BLaER1 treated with 17β-estradiol and CSF1 and Interleukin-3, amounts not matched to agents 10 nM and 100 nM (cell line): ENCODE data around the gene TKTL1.
A peak's percentile ranks its signal among the peaks of the same experiment; 100 is the strongest.

Experiments
- H3K27ac ChIP-seq, 11 experiments: shearing (Covaris generic); formaldehyde crosslinking; 2 replicates each; pipeline ENCODE4 v1.8.1; 2022
- H3K27me3 ChIP-seq, 11 experiments: shearing (Covaris generic); formaldehyde crosslinking; 2 replicates each; pipeline ENCODE4 v1.8.1; 2022
- H3K36me3 ChIP-seq, 11 experiments: shearing (Covaris generic); formaldehyde crosslinking; 2 replicates each; pipeline ENCODE4 v1.8.1; 2022
- H3K4me1 ChIP-seq, 10 experiments: shearing (Covaris generic); formaldehyde crosslinking; 2 replicates each; pipeline ENCODE4 v1.8.1; 2022
- H3K4me2 ChIP-seq, 11 experiments: shearing (Covaris generic); formaldehyde crosslinking; 2 replicates each; pipeline ENCODE4 v1.8.1; 2022
- H3K4me3 ChIP-seq, 10 experiments: shearing (Covaris generic); formaldehyde crosslinking; 2 replicates each; pipeline ENCODE4 v1.8.1; 2022
- H3K9ac ChIP-seq, 11 experiments: shearing (Covaris generic); formaldehyde crosslinking; 2 replicates each; pipeline ENCODE4 v1.8.1; 2022
- H3K9me3 ChIP-seq, 11 experiments: shearing (Covaris generic); formaldehyde crosslinking; replicated peaks in 1 of 11; 2 replicates each; pipeline ENCODE4 v1.8.1; 2022
- H4K20me1 ChIP-seq, 11 experiments: shearing (Covaris generic); formaldehyde crosslinking; 2 replicates each; pipeline ENCODE4 v1.8.1; 2022
- Cebpa-rat ChIP-seq, 11 experiments: shearing (Covaris generic); IDR thresholded peaks; 2 replicates each; pipeline ENCODE4 v1.8.1; 2022

Gene TKTL1

GRCh38 chrX:154317391-154317995, 21.9 kb downstream of the TKTL1 start:
- Histone ChIP-seq H3K27ac (no peak overlapping the region), H3K4me1 (peaks cover 11 to 32% (median 20%) of the 10 kb centered on the region in 10 experiments), H4K20me1 (peaks cover 0 to 8% (median 0%) of the 10 kb centered on the region in 11 experiments; a peak in 2 of 22 replicates), H3K4me2 (no peak overlapping the region; a peak in 1 of 22 replicates), H3K36me3 (no peaks in the 10 kb centered on the region), H3K9ac (no peak overlapping the region), H3K27me3 (peaks cover 67 to 97% (median 89%) of the 10 kb centered on the region in 11 experiments), H3K9me3 (no peaks in the 10 kb centered on the region), H3K4me3 (no peak overlapping the region)
- no peak for TF ChIP-seq Cebpa-rat (IDR thresholded peaks at IDR 0.05)

DNA sequence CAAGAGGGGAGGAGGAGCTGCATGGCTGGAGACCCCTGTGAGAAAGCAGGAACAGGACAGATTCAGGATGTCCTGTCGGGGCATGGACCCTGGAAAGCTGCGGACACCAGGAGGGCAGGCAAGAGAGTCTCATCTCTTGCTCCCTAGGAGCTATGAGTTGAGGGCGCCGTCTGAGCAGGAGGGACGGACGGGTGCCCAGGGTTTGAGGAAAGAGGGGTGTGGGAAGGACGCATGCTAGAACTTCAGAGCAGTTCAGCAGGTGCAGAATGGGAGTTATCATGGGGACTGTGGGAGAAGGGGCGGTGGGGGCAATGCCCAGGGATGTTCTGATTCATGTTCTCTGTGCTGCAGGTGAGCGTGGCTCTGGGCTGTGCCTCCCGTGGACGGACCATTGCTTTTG, 24.8 kb downstream of the TKTL1 start:
- no peak overlapping the region for H3K4me3 ChIP-seq
- no peaks in the 10 kb centered on the region for H3K9me3 ChIP-seq
- TF ChIP-seq Cebpa-rat (IDR thresholded peaks at IDR 0.05): no peak
- peak overlapping the region in 10 of 11 experiments; percentile 5 to 61 (median 36); a peak in 12 of 22 replicates for H3K4me2 ChIP-seq
- peaks cover 8 to 33% (median 15%) of the 10 kb centered on the region in 10 experiments; a peak in 18 of 20 replicates for H3K4me1 ChIP-seq
- H4K20me1 ChIP-seq: peaks cover 0 to 21% (median 0%) of the 10 kb centered on the region in 11 experiments; a peak in 6 of 22 replicates
- H3K9ac ChIP-seq: no peak overlapping the region
- H3K27ac ChIP-seq: no peak overlapping the region
- no peaks in the 10 kb centered on the region for H3K36me3 ChIP-seq
- H3K27me3 ChIP-seq: peaks cover 67 to 97% (median 89%) of the 10 kb centered on the region in 11 experiments

DNA sequence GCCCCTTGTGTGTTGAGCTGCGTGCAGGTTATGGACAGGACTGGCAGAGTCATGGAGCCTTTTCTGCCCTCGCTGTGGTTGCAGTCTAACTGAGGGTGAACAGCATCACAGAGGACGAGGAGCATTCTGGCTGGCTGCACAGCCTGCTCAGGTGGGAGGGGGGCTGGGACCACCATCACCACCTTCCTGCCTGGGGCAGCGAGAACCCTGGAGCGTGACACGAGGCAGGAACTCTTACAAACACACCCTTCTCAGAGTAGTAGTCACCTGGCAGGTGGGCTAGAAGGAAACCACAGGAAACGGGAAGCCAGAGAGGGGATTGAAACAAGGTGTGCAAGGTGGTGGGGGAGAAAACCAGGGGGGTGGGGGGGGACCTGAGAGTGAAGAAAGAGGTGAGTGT, 25.6 kb downstream of the TKTL1 start:
- no peak for TF ChIP-seq Cebpa-rat (IDR thresholded peaks at IDR 0.05)
- no peak overlapping the region for H3K27ac ChIP-seq
- peak overlapping the region in 4 of 11 experiments; percentile 12 to 52 (median 41); a peak in 2 of 22 replicates for H3K4me2 ChIP-seq
- peaks cover 8 to 32% (median 17%) of the 10 kb centered on the region in 10 experiments; a peak in 19 of 20 replicates for H3K4me1 ChIP-seq
- H3K4me3 ChIP-seq: no peak overlapping the region
- peaks cover 71 to 97% (median 90%) of the 10 kb centered on the region in 11 experiments for H3K27me3 ChIP-seq
- no peak overlapping the region for H3K9ac ChIP-seq
- H3K36me3 ChIP-seq: no peaks in the 10 kb centered on the region
- H4K20me1 ChIP-seq: peaks cover 0 to 29% (median 0%) of the 10 kb centered on the region in 11 experiments; a peak in 6 of 22 replicates
- H3K9me3 ChIP-seq: no peaks in the 10 kb centered on the region

GRCh38 chrX:154321594-154321993, 26.0 kb downstream of the TKTL1 start:
- H4K20me1 ChIP-seq: peaks cover 0 to 29% (median 0%) of the 10 kb centered on the region in 11 experiments; a peak in 7 of 22 replicates
- no peaks in the 10 kb centered on the region for H3K36me3 ChIP-seq
- peaks cover 13 to 36% (median 21%) of the 10 kb centered on the region in 10 experiments for H3K4me1 ChIP-seq
- no peak overlapping the region for H3K4me3 ChIP-seq
- H3K9ac ChIP-seq: no peak overlapping the region
- H3K4me2 ChIP-seq: no peak overlapping the region
- no peak for TF ChIP-seq Cebpa-rat (IDR thresholded peaks at IDR 0.05)
- no peak overlapping the region for H3K27ac ChIP-seq
- no peaks in the 10 kb centered on the region for H3K9me3 ChIP-seq
- H3K27me3 ChIP-seq: peaks cover 72 to 97% (median 91%) of the 10 kb centered on the region in 11 experiments

DNA sequence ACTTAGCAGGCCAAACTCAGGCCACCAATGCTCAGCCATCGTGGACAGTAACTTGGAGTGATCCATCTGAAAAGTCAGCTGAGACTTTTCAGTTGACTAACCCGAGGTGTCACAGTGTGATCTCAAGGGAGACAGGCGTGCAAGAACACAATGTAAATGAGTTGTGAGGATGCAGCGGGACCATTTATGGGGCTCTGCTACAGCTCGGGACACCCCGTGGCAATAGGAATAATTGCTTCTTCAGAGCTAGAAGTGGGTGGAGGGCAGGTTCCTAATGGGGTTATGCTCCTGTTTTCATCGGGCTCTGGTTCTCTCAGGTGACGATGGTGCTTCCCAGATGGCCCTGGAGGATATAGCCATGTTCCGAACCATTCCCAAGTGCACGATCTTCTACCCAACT, 27.3 kb downstream of the TKTL1 start:
- Histone ChIP-seq H3K4me2 (no peak overlapping the region), H3K27ac (no peak overlapping the region), H4K20me1 (peaks cover 0 to 35% (median 0%) of the 10 kb centered on the region in 11 experiments; a peak in 7 of 22 replicates), H3K9me3 (no peaks in the 10 kb centered on the region), H3K36me3 (no peaks in the 10 kb centered on the region), H3K4me1 (peaks cover 26 to 49% (median 34%) of the 10 kb centered on the region in 10 experiments), H3K27me3 (peaks cover 84 to 97% (median 91%) of the 10 kb centered on the region in 11 experiments), H3K9ac (no peak overlapping the region), H3K4me3 (no peak overlapping the region)
- no peak for TF ChIP-seq Cebpa-rat (IDR thresholded peaks at IDR 0.05)

- no peak for TF ChIP-seq Cebpa-rat (IDR thresholded peaks at IDR 0.05)
Measured at GRCh38 chrX:154323537-154323936, 27.9 kb downstream of the TKTL1 start.

GRCh38 chrX:154325541-154325940, 29.9 kb downstream of the TKTL1 start:
- no peaks in the 10 kb centered on the region for H3K36me3 ChIP-seq
- H3K9me3 ChIP-seq: no peaks in the 10 kb centered on the region
- no peak overlapping the region for H3K4me2 ChIP-seq
- peaks cover 21 to 53% (median 35%) of the 10 kb centered on the region in 10 experiments for H3K4me1 ChIP-seq
- H4K20me1 ChIP-seq: peaks cover 0 to 32% (median 0%) of the 10 kb centered on the region in 11 experiments; a peak in 7 of 22 replicates
- no peak for TF ChIP-seq Cebpa-rat (IDR thresholded peaks at IDR 0.05)
- no peak overlapping the region for H3K27ac ChIP-seq
- peaks cover 95 to 99% (median 98%) of the 10 kb centered on the region in 11 experiments for H3K27me3 ChIP-seq
- H3K4me3 ChIP-seq: no peak overlapping the region
- H3K9ac ChIP-seq: no peak overlapping the region

More at GRCh38 chrX:154323537-154323936, 27.9 kb downstream of the TKTL1 start:
- no peak overlapping the region for H3K9ac ChIP-seq
- H3K27ac ChIP-seq: no peak overlapping the region
- H3K4me1 ChIP-seq: peaks cover 28 to 56% (median 37%) of the 10 kb centered on the region in 10 experiments
- peaks cover 90 to 99% (median 95%) of the 10 kb centered on the region in 11 experiments for H3K27me3 ChIP-seq
- H4K20me1 ChIP-seq: peaks cover 0 to 35% (median 0%) of the 10 kb centered on the region in 11 experiments; a peak in 7 of 22 replicates
- no peaks in the 10 kb centered on the region for H3K36me3 ChIP-seq
- no peaks in the 10 kb centered on the region for H3K9me3 ChIP-seq
- no peak overlapping the region for H3K4me3 ChIP-seq
- H3K4me2 ChIP-seq: no peak overlapping the region

GRCh38 chrX:154327038-154327820, 31.6 kb downstream of the TKTL1 start:
- H3K36me3 ChIP-seq: no peaks in the 10 kb centered on the region
- no peak overlapping the region for H3K9ac ChIP-seq
- H4K20me1 ChIP-seq: peaks cover 0 to 27% (median 0%) of the 10 kb centered on the region in 11 experiments; a peak in 7 of 22 replicates
- H3K9me3 ChIP-seq: no peaks in the 10 kb centered on the region
- H3K27me3 ChIP-seq: peaks cover 96 to 100% (median 100%) of the 10 kb centered on the region in 11 experiments
- no peak for TF ChIP-seq Cebpa-rat (IDR thresholded peaks at IDR 0.05)
- H3K4me2 ChIP-seq: peak overlapping the region; percentile 29 to 64 (median 46)
- no peak overlapping the region for H3K4me3 ChIP-seq
- no peak overlapping the region for H3K27ac ChIP-seq
- H3K4me1 ChIP-seq: peaks cover 19 to 42% (median 33%) of the 10 kb centered on the region in 10 experiments

DNA sequence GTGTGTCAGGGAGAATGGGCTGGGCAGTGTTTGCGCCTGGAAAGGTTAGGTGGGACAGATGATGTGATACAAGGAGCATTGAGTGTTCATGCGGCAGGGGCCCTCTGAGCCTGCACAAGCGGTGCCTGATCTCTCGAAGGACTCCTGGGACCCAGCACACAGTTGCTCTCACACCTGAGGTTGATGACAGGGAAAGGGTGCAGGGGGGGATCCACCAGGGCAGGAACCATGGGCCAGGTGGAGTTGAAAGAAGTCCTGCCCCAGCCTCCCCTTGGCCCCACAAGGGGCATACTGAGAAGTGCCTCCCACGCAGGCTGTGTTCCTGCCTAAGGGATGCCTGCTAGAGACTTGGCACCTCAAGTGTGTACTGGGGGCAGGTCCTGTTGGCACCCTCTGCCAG, 33.1 kb downstream of the TKTL1 start:
- H3K4me2 ChIP-seq: peak overlapping the region in 9 of 11 experiments; percentile 17 to 64 (median 40); a peak in 17 of 22 replicates
- no peaks in the 10 kb centered on the region for H3K36me3 ChIP-seq
- TF ChIP-seq Cebpa-rat (IDR thresholded peaks at IDR 0.05): no peak
- no peaks in the 10 kb centered on the region for H3K9me3 ChIP-seq
- no peak overlapping the region for H3K9ac ChIP-seq
- no peak overlapping the region for H3K4me3 ChIP-seq
- peaks cover 23 to 43% (median 39%) of the 10 kb centered on the region in 10 experiments for H3K4me1 ChIP-seq
- H3K27ac ChIP-seq: no peak overlapping the region
- H4K20me1 ChIP-seq: peaks cover 0 to 23% (median 0%) of the 10 kb centered on the region in 11 experiments; a peak in 7 of 22 replicates
- H3K27me3 ChIP-seq: peaks cover 95 to 100% (median 100%) of the 10 kb centered on the region in 11 experiments
